Activated CD8-positive, alpha-beta memory T cell treated with anti-CD3 and anti-CD28 coated beads, Interleukin-2, amount 50 U/mL, for 1 hour (primary cell): ENCODE data around the gene OR2AG2.
"Not testable (repeated sequence)": the region's sequence is repeated elsewhere in the genome, so short reads cannot be mapped to it uniquely, and the experiment has no call there.

Experiments
- DNase-seq: peaks from one replicate; pipeline ENCODE4 v3.0.0-alpha.2; 2020; ENCODE audit errors: extremely low read depth

Gene OR2AG2

GRCh38 chr11:6771926-6772893, at the start of gene OR2AG2:
TSS of gene OR2AG2 (minus strand) at chr11:6771976. CDS start at chr11:6768957, 3,019 bp downstream.
- DNase-seq = no peak

GRCh38 chr11:6818967-6819366, 47.2 kb upstream of the OR2AG2 start:
- DNase-seq = no peak

- no peak for DNase-seq
Measured at GRCh38 chr11:6817694-6818093, 45.9 kb upstream of the OR2AG2 start.

- DNase-seq = no peak
Measured at GRCh38 chr11:6813656-6814055, 41.9 kb upstream of the OR2AG2 start.

GRCh38 chr11:6812390-6813005, 40.7 kb upstream of the OR2AG2 start:
- DNase-seq = no peak

- not testable (repeated sequence) for DNase-seq
Measured at GRCh38 chr11:6801075-6801474, 29.3 kb upstream of the OR2AG2 start.

GRCh38 chr11:6799402-6799801, 27.6 kb upstream of the OR2AG2 start, which contains the start of gene OR6A2:
TSS of gene OR6A2 (minus strand) at chr11:6799689. CDS start at chr11:6795708, 3,981 bp downstream.
- no peak for DNase-seq

GRCh38 chr11:6794639-6795038, 22.9 kb upstream of the OR2AG2 start:
- DNase-seq = no peak

- no peak for DNase-seq
Measured at GRCh38 chr11:6790546-6790945, 18.8 kb upstream of the OR2AG2 start.

GRCh38 chr11:6782720-6783119, 10.9 kb upstream of the OR2AG2 start, which contains the start of gene OR2AG1:
TSS of gene OR2AG1 (plus strand) at chr11:6783020. CDS start at chr11:6785038, 2,018 bp downstream.
- DNase-seq = no peak

- no peak for DNase-seq
Measured at GRCh38 chr11:6780829-6781228, 9.1 kb upstream of the OR2AG2 start.

- DNase-seq = no peak
Measured at GRCh38 chr11:6778518-6778917, 6.7 kb upstream of the OR2AG2 start.

- DNase-seq = no peak
Measured at GRCh38 chr11:6757373-6757967, 14.3 kb downstream of the OR2AG2 start.

GRCh38 chr11:6755953-6756347, 15.8 kb downstream of the OR2AG2 start:
- DNase-seq = no peak

- no peak for DNase-seq
Measured at GRCh38 chr11:6755303-6755952, 16.3 kb downstream of the OR2AG2 start.

GRCh38 chr11:6747097-6747668, 24.6 kb downstream of the OR2AG2 start:
- no peak for DNase-seq

GRCh38 chr11:6746626-6747025, 25.1 kb downstream of the OR2AG2 start:
- DNase-seq = no peak

GRCh38 chr11:6746086-6746618, 25.6 kb downstream of the OR2AG2 start:
- DNase-seq = no peak

GRCh38 chr11:6745465-6746015, 26.2 kb downstream of the OR2AG2 start:
- DNase-seq = no peak

GRCh38 chr11:6745018-6745417, 26.8 kb downstream of the OR2AG2 start:
- DNase-seq = no peak

- DNase-seq = no peak
Measured at GRCh38 chr11:6742260-6742659, 29.5 kb downstream of the OR2AG2 start.
